Kidney tubule cell (primary cell): ENCODE measurements around the gene BAIAP3.
A peak's percentile ranks its signal among the peaks of the same experiment; 100 is the strongest.

ENCODE experiments used
- DNase-seq: peaks from one replicate; pipeline ENCODE4 v3.0.0-alpha.2; 2018; ENCODE audit warnings: low spot score

BAIAP3 gene

GRCh38 chr16:1334739-1335138, 1.3 kb downstream of the BAIAP3 start:
- DNase-seq, result no peak

GRCh38 chr16:1335211-1335971, 1.9 kb downstream of the BAIAP3 start:
- DNase-seq, result no peak

- DNase-seq, result no peak
Measured at GRCh38 chr16:1335996-1336395, 2.6 kb downstream of the BAIAP3 start.

GRCh38 chr16:1336619-1337018, 3.2 kb downstream of the BAIAP3 start:
- no peak for DNase-seq

- DNase-seq, result no peak
Measured at GRCh38 chr16:1337486-1337885, 4.0 kb downstream of the BAIAP3 start.

GRCh38 chr16:1338119-1338730, 4.8 kb downstream of the BAIAP3 start:
- DNase-seq, result peak; percentile 58

- no peak for DNase-seq
Measured at GRCh38 chr16:1338855-1339675, 5.6 kb downstream of the BAIAP3 start.

- no peak for DNase-seq
Measured at GRCh38 chr16:1340730-1341494, 7.5 kb downstream of the BAIAP3 start.

- DNase-seq, result no peak
Measured at GRCh38 chr16:1341495-1342420, 8.3 kb downstream of the BAIAP3 start.

- peak; percentile 98 for DNase-seq
Measured at GRCh38 chr16:1342526-1343427, 9.3 kb downstream of the BAIAP3 start.

GRCh38 chr16:1343428-1344242, 10.2 kb downstream of the BAIAP3 start:
- DNase-seq, result no peak

- no peak for DNase-seq
Measured at GRCh38 chr16:1344499-1344898, 11.1 kb downstream of the BAIAP3 start.

- DNase-seq, result no peak
Measured at GRCh38 chr16:1345087-1345486, 11.6 kb downstream of the BAIAP3 start.

GRCh38 chr16:1345651-1346421, 12.4 kb downstream of the BAIAP3 start:
- DNase-seq, result no peak

- no peak for DNase-seq
Measured at GRCh38 chr16:1346422-1347285, 13.2 kb downstream of the BAIAP3 start.

- no peak for DNase-seq
Measured at GRCh38 chr16:1347286-1347855, 13.9 kb downstream of the BAIAP3 start.

- no peak for DNase-seq
Measured at GRCh38 chr16:1347962-1348361, 14.5 kb downstream of the BAIAP3 start.
